ENCODE results near the gene DDC. TPM values are rescaled to one million over a fixed set of nuclear protein-coding genes. Genes with fewer than 3 reads are reported as not detected.

The DDC gene
- polyA plus RNA-seq, 1 donor (not counting 4 experiments of a cell fraction or from before 2014, with no cell fraction given) = not detected

DNA sequence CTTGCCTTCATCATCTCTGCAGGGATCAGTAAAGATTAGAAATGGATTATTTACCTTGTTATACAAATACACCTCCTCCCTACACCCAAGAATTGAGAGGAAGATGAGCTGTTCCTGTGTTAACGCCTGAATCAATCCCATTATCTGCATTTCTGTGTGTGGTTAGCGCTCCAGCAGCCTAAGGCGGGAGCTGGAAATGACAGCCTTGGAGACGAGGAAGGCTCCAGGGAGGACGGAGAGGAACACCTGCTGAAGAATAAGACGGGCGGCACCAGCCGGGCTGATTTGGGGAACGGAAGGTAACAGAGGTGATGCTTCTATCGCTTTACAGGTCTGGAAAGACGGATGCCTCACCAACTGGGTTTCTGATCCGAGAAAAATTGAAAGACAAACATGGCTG, 34.2 kb upstream of the DDC start:
- Histone ChIP-seq H3K36me3 (ENCODE audit: control insufficient read depth in 2 of 2, extremely low read depth in 1 of 2, insufficient read depth in 2 of 2, low read length in 2 of 2) (peaks cover 0 to 3% of the 10 kb centered on the region in 2 experiments), H3K9me3 (ENCODE audit: control insufficient read depth, low read depth, low read length) (no peaks in the 10 kb centered on the region), H3K4me2 (ENCODE audit: control insufficient read depth, extremely low read depth, insufficient read depth, low read depth, low read length) (no peak overlapping the region), H3K4me1 (ENCODE audit: control insufficient read depth, extremely low read depth, insufficient read depth, low read length) (no peaks in the 10 kb centered on the region), H2AFZ (ENCODE audit: control insufficient read depth, low read length) (no peak overlapping the region), H3K27me3 (ENCODE audit: control insufficient read depth, extremely low read depth, insufficient read depth, low read length) (no peaks in the 10 kb centered on the region), H4K20me1 (ENCODE audit: control insufficient read depth, extremely low read depth, insufficient read depth, low read length) (no peaks in the 10 kb centered on the region), H3K4me3 (ENCODE audit: control insufficient read depth in 2 of 3, extremely low read depth in 1 of 3, insufficient read depth in 2 of 3, low read depth in 1 of 3, low read length in 3 of 3) (no peak overlapping the region), H3K79me2 (ENCODE audit: control insufficient read depth, insufficient read depth, low read length) (no peaks in the 10 kb centered on the region), H3K9me1 (ENCODE audit: control insufficient read depth, extremely low read depth, insufficient read depth, low read length) (no peaks in the 10 kb centered on the region), H3K27ac (ENCODE audit: control insufficient read depth, insufficient read depth, low read length) (no peak overlapping the region), H3K9ac (ENCODE audit: control insufficient read depth, extremely low read depth, insufficient read depth, low read length) (no peak overlapping the region)
- FAIRE-seq (no peak), DNase-seq (ENCODE audit: low read depth, low spot score) (no peak)
- TF ChIP-seq EZH2 (IDR thresholded peaks at IDR 0.05; ENCODE audit: low read length) = no peak
- TF ChIP-seq, protein P1, sequence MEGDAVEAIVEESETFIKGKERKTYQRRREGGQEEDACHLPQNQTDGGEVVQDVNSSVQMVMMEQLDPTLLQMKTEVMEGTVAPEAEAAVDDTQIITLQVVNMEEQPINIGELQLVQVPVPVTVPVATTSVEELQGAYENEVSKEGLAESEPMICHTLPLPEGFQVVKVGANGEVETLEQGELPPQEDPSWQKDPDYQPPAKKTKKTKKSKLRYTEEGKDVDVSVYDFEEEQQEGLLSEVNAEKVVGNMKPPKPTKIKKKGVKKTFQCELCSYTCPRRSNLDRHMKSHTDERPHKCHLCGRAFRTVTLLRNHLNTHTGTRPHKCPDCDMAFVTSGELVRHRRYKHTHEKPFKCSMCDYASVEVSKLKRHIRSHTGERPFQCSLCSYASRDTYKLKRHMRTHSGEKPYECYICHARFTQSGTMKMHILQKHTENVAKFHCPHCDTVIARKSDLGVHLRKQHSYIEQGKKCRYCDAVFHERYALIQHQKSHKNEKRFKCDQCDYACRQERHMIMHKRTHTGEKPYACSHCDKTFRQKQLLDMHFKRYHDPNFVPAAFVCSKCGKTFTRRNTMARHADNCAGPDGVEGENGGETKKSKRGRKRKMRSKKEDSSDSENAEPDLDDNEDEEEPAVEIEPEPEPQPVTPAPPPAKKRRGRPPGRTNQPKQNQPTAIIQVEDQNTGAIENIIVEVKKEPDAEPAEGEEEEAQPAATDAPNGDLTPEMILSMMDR (optimal IDR thresholded peaks at IDR 0.05 in 1 of 3, IDR thresholded peaks at IDR 0.05 in 1 of 3, conservative IDR thresholded peaks at IDR 0.05 in 1 of 3; ENCODE audit: extremely low read depth in 1 of 3, insufficient read depth in 2 of 3, low read length in 3 of 3) = no peak
- dilution Hi-C loops (cut with MboI; ENCODE audit: extremely low pct_ligation_motif_present, low sequenced_read_pairs) = no loop called here

GRCh38 chr7:50598460-50599343, 33.5 kb upstream of the DDC start:
- Histone ChIP-seq H3K9ac (ENCODE audit: control insufficient read depth, extremely low read depth, insufficient read depth, low read length) (no peak overlapping the region), H3K27me3 (ENCODE audit: control insufficient read depth, extremely low read depth, insufficient read depth, low read length) (no peaks in the 10 kb centered on the region), H3K9me1 (ENCODE audit: control insufficient read depth, extremely low read depth, insufficient read depth, low read length) (no peaks in the 10 kb centered on the region), H3K79me2 (ENCODE audit: control insufficient read depth, insufficient read depth, low read length) (no peaks in the 10 kb centered on the region), H2AFZ (ENCODE audit: control insufficient read depth, low read length) (no peak overlapping the region), H3K27ac (ENCODE audit: control insufficient read depth, insufficient read depth, low read length) (no peak overlapping the region), H3K4me3 (ENCODE audit: control insufficient read depth in 2 of 3, extremely low read depth in 1 of 3, insufficient read depth in 2 of 3, low read depth in 1 of 3, low read length in 3 of 3) (no peak overlapping the region), H3K4me1 (ENCODE audit: control insufficient read depth, extremely low read depth, insufficient read depth, low read length) (no peaks in the 10 kb centered on the region), H3K36me3 (ENCODE audit: control insufficient read depth in 2 of 2, extremely low read depth in 1 of 2, insufficient read depth in 2 of 2, low read length in 2 of 2) (peaks cover 0 to 3% of the 10 kb centered on the region in 2 experiments), H4K20me1 (ENCODE audit: control insufficient read depth, extremely low read depth, insufficient read depth, low read length) (no peaks in the 10 kb centered on the region), H3K4me2 (ENCODE audit: control insufficient read depth, extremely low read depth, insufficient read depth, low read depth, low read length) (no peak overlapping the region), H3K9me3 (ENCODE audit: control insufficient read depth, low read depth, low read length) (no peaks in the 10 kb centered on the region)
- dilution Hi-C loops (cut with MboI; ENCODE audit: extremely low pct_ligation_motif_present, low sequenced_read_pairs) = no loop called here
- TF ChIP-seq, protein P1 (optimal IDR thresholded peaks at IDR 0.05 in 1 of 3, IDR thresholded peaks at IDR 0.05 in 1 of 3, conservative IDR thresholded peaks at IDR 0.05 in 1 of 3; ENCODE audit: extremely low read depth in 1 of 3, insufficient read depth in 2 of 3, low read length in 3 of 3) = no peak
- no peak for TF ChIP-seq EZH2 (IDR thresholded peaks at IDR 0.05; ENCODE audit: low read length)
- DNase-seq (ENCODE audit: low read depth, low spot score) (no peak), FAIRE-seq (no peak)

Data from keratinocyte (primary cell).